ENCODE results near the gene SBF2. TPM values are rescaled to one million over a fixed set of nuclear protein-coding genes. Genes with fewer than 3 reads are reported as not detected.
A peak's percentile ranks its signal among the peaks of the same experiment; 100 is the strongest.

The SBF2 gene
- total RNA-seq, 5 donors from 2014 or later (not counting 1 experiment from before 2014, with no cell fraction given), result 9.5 to 23.5 (median 13.0) TPM

DNA sequence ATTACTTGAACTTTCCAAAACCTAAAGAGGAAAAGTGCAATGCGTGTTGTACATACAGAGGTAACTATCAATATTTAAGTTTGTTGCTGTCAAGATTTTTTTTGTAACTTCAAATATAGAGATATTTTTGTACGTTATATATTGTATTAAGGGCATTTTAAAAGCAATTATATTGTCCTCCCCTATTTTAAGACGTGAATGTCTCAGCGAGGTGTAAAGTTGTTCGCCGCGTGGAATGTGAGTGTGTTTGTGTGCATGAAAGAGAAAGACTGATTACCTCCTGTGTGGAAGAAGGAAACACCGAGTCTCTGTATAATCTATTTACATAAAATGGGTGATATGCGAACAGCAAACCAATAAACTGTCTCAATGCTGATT is 13.0 kb upstream of the SBF2 start:
- WGBS (ENCODE audit: insufficient coverage), result 11% methylated on average over 1 of the region's 9 CpGs
- DNase-seq, result no peak
- Histone ChIP-seq H3K36me3 (ENCODE audit: control insufficient read depth in 2 of 2, extremely low read depth in 1 of 2, insufficient read depth in 1 of 2, low read length in 1 of 2) (no peaks in the 10 kb centered on the region), H3K4me3 (ENCODE audit: control insufficient read depth in 1 of 2, extremely low read depth in 1 of 2, low read length in 1 of 2) (peak overlapping the region; percentile 71 to 93), H3K27ac (ENCODE audit: low read length) (no peak overlapping the region), H3K4me1 (ENCODE audit: control insufficient read depth in 1 of 2, extremely low read depth in 1 of 2, insufficient read depth in 2 of 2, low read length in 2 of 2) (peaks cover 35 to 60% of the 10 kb centered on the region in 2 experiments), H3K9me3 (no peaks in the 10 kb centered on the region), H3K27me3 (replicated peaks in 1 of 2; ENCODE audit: control insufficient read depth in 2 of 2, extremely low read depth in 1 of 2, insufficient read depth in 2 of 2, low read length in 1 of 2) (peaks cover 4 to 72% of the 10 kb centered on the region in 2 experiments)
- no peaks in the 10 kb centered on the region for H3K9me3 Mint-ChIP-seq
- POLR2A ChIA-PET, result no interaction called here
- H3K27ac Mint-ChIP-seq, result no peak overlapping the region
- peaks cover 39 to 51% (median 45%) of the 10 kb centered on the region in 3 donors for H3K4me1 Mint-ChIP-seq
- CTCF ChIA-PET, result interaction anchor here (0.7 to 3.8 kb wide), 15 partner anchors 9 to 694 kb away, joined by 3 to 47 read pairs (median 4); no protein-coding TSS in a partner anchor
- no peaks in the 10 kb centered on the region for H3K36me3 Mint-ChIP-seq
- peak in 1 of 4 experiments; percentile 19 for ATAC-seq (replicated peaks in 1 of 4)
- peaks cover 21 to 39% of the 10 kb centered on the region in 2 donors for H3K27me3 Mint-ChIP-seq
- H3K4me3 Mint-ChIP-seq, result peak overlapping the region; percentile 83 to 99 (median 90)

DNA sequence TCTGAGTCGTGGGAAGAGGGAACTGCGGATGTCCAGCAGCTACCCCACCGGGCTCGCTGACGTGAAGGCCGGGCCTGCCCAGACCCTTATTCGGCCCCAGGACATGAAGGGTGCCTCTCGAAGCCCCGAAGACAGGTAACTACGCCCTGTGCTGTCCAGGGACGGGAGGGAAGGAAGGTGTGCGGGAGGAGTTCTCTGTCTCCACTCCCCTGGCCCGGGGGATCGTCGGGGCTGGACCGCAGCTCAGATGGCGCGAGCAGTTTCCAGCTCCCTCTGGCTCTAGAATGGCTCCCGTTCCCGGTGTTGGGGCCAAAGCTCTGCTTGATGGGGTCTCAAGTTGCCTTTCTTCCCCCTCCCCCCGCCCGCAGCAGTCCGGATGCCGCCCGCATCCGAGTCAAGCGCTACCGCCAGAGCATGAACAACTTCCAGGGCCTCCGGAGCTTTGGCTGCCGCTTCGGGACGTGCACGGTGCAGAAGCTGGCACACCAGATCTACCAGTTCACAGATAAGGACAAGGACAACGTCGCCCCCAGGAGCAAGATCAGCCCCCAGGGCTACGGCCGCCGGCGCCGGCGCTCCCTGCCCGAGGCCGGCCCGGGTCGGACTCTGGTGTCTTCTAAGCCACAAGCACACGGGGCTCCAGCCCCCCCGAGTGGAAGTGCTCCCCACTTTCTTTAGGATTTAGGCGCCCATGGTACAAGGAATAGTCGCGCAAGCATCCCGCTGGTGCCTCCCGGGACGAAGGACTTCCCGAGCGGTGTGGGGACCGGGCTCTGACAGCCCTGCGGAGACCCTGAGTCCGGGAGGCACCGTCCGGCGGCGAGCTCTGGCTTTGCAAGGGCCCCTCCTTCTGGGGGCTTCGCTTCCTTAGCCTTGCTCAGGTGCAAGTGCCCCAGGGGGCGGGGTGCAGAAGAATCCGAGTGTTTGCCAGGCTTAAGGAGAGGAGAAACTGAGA is 12.2 kb upstream of the SBF2 start:
- peaks cover 4 to 72% of the 10 kb centered on the region in 2 experiments for H3K27me3 ChIP-seq (replicated peaks in 1 of 2; ENCODE audit: control insufficient read depth in 2 of 2, extremely low read depth in 1 of 2, insufficient read depth in 2 of 2, low read length in 1 of 2)
- Mint-ChIP-seq H3K36me3 (no peaks in the 10 kb centered on the region), H3K27me3 (peaks cover 21 to 35% of the 10 kb centered on the region in 2 donors), H3K4me3 (peak overlapping the region; percentile 83 to 99 (median 90)), H3K9me3 (no peaks in the 10 kb centered on the region), H3K4me1 (peaks cover 41 to 54% (median 47%) of the 10 kb centered on the region in 3 donors), H3K27ac (no peak overlapping the region)
- H3K36me3 ChIP-seq (ENCODE audit: control insufficient read depth in 2 of 2, extremely low read depth in 1 of 2, insufficient read depth in 1 of 2, low read length in 1 of 2), result no peaks in the 10 kb centered on the region
- ATAC-seq (replicated peaks in 1 of 4), result no peak
- H3K4me1 ChIP-seq (ENCODE audit: control insufficient read depth in 1 of 2, extremely low read depth in 1 of 2, insufficient read depth in 2 of 2, low read length in 2 of 2), result peaks cover 35 to 60% of the 10 kb centered on the region in 2 experiments
- CTCF ChIA-PET, result interaction anchor here (0.5 to 2.3 kb wide), 6 partner anchors 11 to 188 kb away, joined by 3 to 9 read pairs (median 4); no protein-coding TSS in a partner anchor
- POLR2A ChIA-PET, result interaction anchor here (0.5 kb wide), 2 partner anchors 22 to 117 kb away, joined by 3 to 5 read pairs; no protein-coding TSS in a partner anchor
- no peaks in the 10 kb centered on the region for H3K9me3 ChIP-seq
- no peak overlapping the region for H3K27ac ChIP-seq (ENCODE audit: low read length)
- peak in 4 of 35 experiments; percentile 6 to 49 (median 30) for DNase-seq
- WGBS (ENCODE audit: insufficient coverage), result 2% methylated on average over 55 of the region's 65 CpGs
- peak overlapping the region; percentile 71 to 93 for H3K4me3 ChIP-seq (ENCODE audit: control insufficient read depth in 1 of 2, extremely low read depth in 1 of 2, low read length in 1 of 2)

DNA sequence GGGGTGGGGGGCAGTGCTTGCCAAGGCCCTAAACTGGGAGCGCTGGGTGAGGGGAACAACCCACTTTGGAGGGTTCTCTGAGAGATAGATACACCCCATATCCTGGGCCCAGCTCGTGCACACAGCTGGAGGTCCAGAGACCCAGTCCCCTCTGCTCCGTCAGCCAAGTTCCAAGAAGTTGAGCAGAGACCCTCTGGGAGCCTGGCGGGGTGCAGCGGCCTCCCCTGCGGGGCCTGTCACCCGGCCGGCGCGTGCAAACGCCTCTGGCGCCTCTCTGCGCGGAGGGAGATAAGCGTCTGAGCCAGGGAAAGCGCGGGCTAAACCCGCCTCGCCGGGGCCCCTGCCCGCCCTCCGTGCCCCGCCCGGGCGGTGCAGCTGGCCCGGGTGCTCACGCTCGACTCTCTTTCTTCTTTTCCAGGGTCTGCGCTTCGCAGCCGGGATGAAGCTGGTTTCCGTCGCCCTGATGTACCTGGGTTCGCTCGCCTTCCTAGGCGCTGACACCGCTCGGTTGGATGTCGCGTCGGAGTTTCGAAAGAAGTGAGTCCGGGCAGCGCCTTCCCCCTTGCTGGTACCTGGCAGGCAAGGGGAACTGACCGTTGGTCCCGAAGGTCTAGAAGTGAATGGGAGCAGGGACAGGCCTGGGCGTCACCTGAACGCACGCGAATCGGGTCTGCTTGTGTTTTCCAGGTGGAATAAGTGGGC is 11.4 kb upstream of the SBF2 start:
- Histone ChIP-seq H3K4me1 (ENCODE audit: control insufficient read depth in 1 of 2, extremely low read depth in 1 of 2, insufficient read depth in 2 of 2, low read length in 2 of 2) (peaks cover 35 to 60% of the 10 kb centered on the region in 2 experiments), H3K27me3 (replicated peaks in 1 of 2; ENCODE audit: control insufficient read depth in 2 of 2, extremely low read depth in 1 of 2, insufficient read depth in 2 of 2, low read length in 1 of 2) (peaks cover 4 to 69% of the 10 kb centered on the region in 2 experiments), H3K4me3 (ENCODE audit: control insufficient read depth in 1 of 2, extremely low read depth in 1 of 2, low read length in 1 of 2) (peak overlapping the region; percentile 71 to 93), H3K9me3 (no peaks in the 10 kb centered on the region), H3K36me3 (ENCODE audit: control insufficient read depth in 2 of 2, extremely low read depth in 1 of 2, insufficient read depth in 1 of 2, low read length in 1 of 2) (no peaks in the 10 kb centered on the region), H3K27ac (ENCODE audit: low read length) (no peak overlapping the region)
- Mint-ChIP-seq H3K4me3 (peak overlapping the region; percentile 83 to 99 (median 90)), H3K36me3 (no peaks in the 10 kb centered on the region), H3K27me3 (peaks cover 18 to 32% of the 10 kb centered on the region in 2 donors), H3K27ac (no peak overlapping the region), H3K4me1 (peaks cover 41 to 54% (median 47%) of the 10 kb centered on the region in 3 donors), H3K9me3 (no peaks in the 10 kb centered on the region)
- ATAC-seq (replicated peaks in 1 of 4) (peak in 3 of 4 experiments; percentile 7 to 22 (median 15)), DNase-seq (peak in 4 of 35 experiments; percentile 22 to 46 (median 30))
- ChIA-PET CTCF (interaction anchor here (0.6 to 2.3 kb wide), 6 partner anchors 22 to 509 kb away, joined by 3 to 9 read pairs (median 4); no protein-coding TSS in a partner anchor), POLR2A (interaction anchor here in 1 of 2 donors (0.5 kb wide), 1 partner anchor 21 kb away, joined by 3 read pairs; no protein-coding TSS in a partner anchor)
- WGBS (ENCODE audit: insufficient coverage), result under 1% methylated on average over 50 of the region's 51 CpGs

DNA sequence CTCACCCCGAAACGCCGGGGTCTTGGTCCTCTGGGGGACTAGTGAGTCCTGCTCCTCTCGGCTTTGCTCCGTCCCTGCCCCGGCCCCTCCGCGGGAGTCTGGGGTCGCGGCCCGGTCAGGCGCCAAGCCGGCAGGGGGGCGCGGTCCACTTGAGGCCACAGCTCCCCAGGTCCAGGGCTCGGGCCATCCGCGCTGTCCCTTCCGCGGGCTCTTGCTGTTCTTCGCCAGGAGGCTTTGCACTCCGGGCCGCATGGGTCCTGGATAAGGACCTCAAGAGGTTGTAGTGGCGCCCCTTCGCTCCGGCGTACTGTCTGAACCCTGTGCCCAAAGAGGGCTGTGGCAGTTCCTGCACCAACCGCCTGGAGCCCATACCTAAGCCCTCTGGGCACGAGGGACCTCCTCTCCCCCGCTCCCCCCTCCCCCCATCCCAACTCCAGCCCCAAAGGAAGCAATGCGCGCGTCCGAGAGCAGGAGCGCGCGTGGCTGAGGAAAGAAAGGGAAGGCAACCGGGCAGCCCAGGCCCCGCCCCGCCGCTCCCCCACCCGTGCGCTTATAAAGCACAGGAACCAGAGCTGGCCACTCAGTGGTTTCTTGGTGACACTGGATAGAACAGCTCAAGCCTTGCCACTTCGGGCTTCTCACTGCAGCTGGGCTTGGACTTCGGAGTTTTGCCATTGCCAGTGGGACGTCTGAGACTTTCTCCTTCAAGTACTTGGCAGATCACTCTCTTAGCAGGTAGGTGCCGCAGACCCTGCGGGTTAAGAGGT is 10.7 kb upstream of the SBF2 start, which contains the start of gene ADM:
Gene ADM (plus strand): TSS at position 579 of the 767 bp plus-strand sequence. CDS start 628 bp downstream, outside the sequence.
- Histone ChIP-seq H3K4me3 (ENCODE audit: control insufficient read depth in 1 of 2, extremely low read depth in 1 of 2, low read length in 1 of 2) (peak within 1 kb of the TSS; percentile 71 to 93), H3K27ac (ENCODE audit: low read length) (peak within 1 kb of the TSS; percentile 71), H3K9me3 (no peaks in the 10 kb centered on the region), H3K27me3 (replicated peaks in 1 of 2; ENCODE audit: control insufficient read depth in 2 of 2, extremely low read depth in 1 of 2, insufficient read depth in 2 of 2, low read length in 1 of 2) (peaks cover 4 to 67% of the 10 kb centered on the region in 2 experiments), H3K36me3 (ENCODE audit: control insufficient read depth in 2 of 2, extremely low read depth in 1 of 2, insufficient read depth in 1 of 2, low read length in 1 of 2) (no peaks in the 10 kb centered on the region), H3K4me1 (ENCODE audit: control insufficient read depth in 1 of 2, extremely low read depth in 1 of 2, insufficient read depth in 2 of 2, low read length in 2 of 2) (peaks cover 35 to 60% of the 10 kb centered on the region in 2 experiments)
- ChIA-PET POLR2A (no interaction called here), CTCF (interaction anchor here (0.6 to 2.3 kb wide), 10 partner anchors 11 to 509 kb away, joined by 3 to 9 read pairs (median 4); partner anchors contain the start of gene EIF4G2 (in 1 of the 2))
- Mint-ChIP-seq H3K27ac (peak within 1 kb of the TSS; percentile 58 to 93), H3K9me3 (no peaks in the 10 kb centered on the region), H3K27me3 (peaks cover 16 to 29% of the 10 kb centered on the region in 2 donors), H3K4me3 (peak within 1 kb of the TSS; percentile 83 to 99 (median 90)), H3K36me3 (no peaks in the 10 kb centered on the region), H3K4me1 (peaks cover 42 to 54% (median 47%) of the 10 kb centered on the region in 3 donors)
- ATAC-seq (replicated peaks in 1 of 4) (peak in 2 of 4 experiments; percentile 12 to 18), DNase-seq (peak in 8 of 35 experiments; percentile 3 to 52 (median 25))
- 1% methylated on average over 45 of the region's 48 CpGs for WGBS (ENCODE audit: insufficient coverage)

GRCh38 chr11:10303558-10304363 is 9.7 kb upstream of the SBF2 start:
- Mint-ChIP-seq H3K4me3 (peak overlapping the region; percentile 83 to 99 (median 90)), H3K4me1 (peaks cover 44 to 57% (median 49%) of the 10 kb centered on the region in 3 donors), H3K36me3 (no peaks in the 10 kb centered on the region), H3K9me3 (no peaks in the 10 kb centered on the region), H3K27ac (peak overlapping the region; percentile 59 to 93), H3K27me3 (peaks cover 8 to 20% of the 10 kb centered on the region in 2 donors)
- peak overlapping the region; percentile 71 to 93 for H3K4me3 ChIP-seq (ENCODE audit: control insufficient read depth in 1 of 2, extremely low read depth in 1 of 2, low read length in 1 of 2)
- peaks cover 35 to 60% of the 10 kb centered on the region in 2 experiments for H3K4me1 ChIP-seq (ENCODE audit: control insufficient read depth in 1 of 2, extremely low read depth in 1 of 2, insufficient read depth in 2 of 2, low read length in 2 of 2)
- ChIA-PET CTCF (interaction anchor here in 1 of 2 donors (0.6 to 1.5 kb wide), 8 partner anchors 12 to 599 kb away, joined by 3 to 7 read pairs (median 4); partner anchors contain the start of gene EIF4G2), POLR2A (interaction anchor here in 1 of 2 donors (0.6 kb wide), 1 partner anchor 421 kb away, joined by 5 read pairs; no protein-coding TSS in a partner anchor)
- H3K9me3 ChIP-seq, result no peaks in the 10 kb centered on the region
- WGBS (ENCODE audit: insufficient coverage), result 0% methylated on average over 21 of the region's 29 CpGs
- ATAC-seq (replicated peaks in 1 of 4) (peak in 1 of 4 experiments; percentile 13), DNase-seq (peak in 6 of 35 experiments; percentile 3 to 53 (median 30))
- H3K36me3 ChIP-seq (ENCODE audit: control insufficient read depth in 2 of 2, extremely low read depth in 1 of 2, insufficient read depth in 1 of 2, low read length in 1 of 2), result no peaks in the 10 kb centered on the region
- H3K27me3 ChIP-seq (replicated peaks in 1 of 2; ENCODE audit: control insufficient read depth in 2 of 2, extremely low read depth in 1 of 2, insufficient read depth in 2 of 2, low read length in 1 of 2), result peaks cover 4 to 61% of the 10 kb centered on the region in 2 experiments
- H3K27ac ChIP-seq (ENCODE audit: low read length), result peak overlapping the region; percentile 71
